Measurements from ENCODE around the gene IPO13. TPM values are rescaled to one million over a fixed set of nuclear protein-coding genes. Genes with fewer than 3 reads are reported as not detected.

Gene IPO13
- total RNA-seq, 1 donor, result 20.8 TPM

GRCh38 chr1:43957407-43958040 is 10.8 kb downstream of the IPO13 start:
- TF ChIP-seq CTCF (IDR thresholded peaks at IDR 0.05; ENCODE audit: insufficient read depth, low read length), result no peak
- H3K4me3 ChIP-seq (ENCODE audit: low read depth, low read length), result no peak overlapping the region
- no peak for DNase-seq (ENCODE audit: low read depth)

- no peak for DNase-seq (ENCODE audit: low read depth)
Measured at GRCh38 chr1:43958351-43959255, 11.9 kb downstream of the IPO13 start.

GRCh38 chr1:43960798-43961197 is 14.0 kb downstream of the IPO13 start:
- no peak for TF ChIP-seq CTCF (IDR thresholded peaks at IDR 0.05; ENCODE audit: insufficient read depth, low read length)
- DNase-seq (ENCODE audit: low read depth), result no peak
- H3K4me3 ChIP-seq (ENCODE audit: low read depth, low read length), result no peak overlapping the region

More at GRCh38 chr1:43958351-43959255, 11.9 kb downstream of the IPO13 start:
- no peak for TF ChIP-seq CTCF (IDR thresholded peaks at IDR 0.05; ENCODE audit: insufficient read depth, low read length)
- no peak overlapping the region for H3K4me3 ChIP-seq (ENCODE audit: low read depth, low read length)

GRCh38 chr1:43961692-43962091 is 14.9 kb downstream of the IPO13 start:
- no peak for TF ChIP-seq CTCF (IDR thresholded peaks at IDR 0.05; ENCODE audit: insufficient read depth, low read length)
- H3K4me3 ChIP-seq (ENCODE audit: low read depth, low read length), result no peak overlapping the region
- no peak for DNase-seq (ENCODE audit: low read depth)

- H3K4me3 ChIP-seq (ENCODE audit: low read depth, low read length), result no peak overlapping the region
- DNase-seq (ENCODE audit: low read depth), result no peak
- TF ChIP-seq CTCF (IDR thresholded peaks at IDR 0.05; ENCODE audit: insufficient read depth, low read length), result no peak
Measured at GRCh38 chr1:43962324-43962723, 15.6 kb downstream of the IPO13 start.

GRCh38 chr1:43963006-43963405 is 16.3 kb downstream of the IPO13 start:
- TF ChIP-seq CTCF (IDR thresholded peaks at IDR 0.05; ENCODE audit: insufficient read depth, low read length), result no peak
- DNase-seq (ENCODE audit: low read depth), result no peak
- H3K4me3 ChIP-seq (ENCODE audit: low read depth, low read length), result no peak overlapping the region
